GM19372 (cell line): Measurements from ENCODE around the gene HSD3B7.
"Not testable (repeated sequence)": the region's sequence is repeated elsewhere in the genome, so short reads cannot be mapped to it uniquely, and the experiment has no call there.

Experiments used
- ATAC-seq: cut with Tn5 transposase; IDR thresholded peaks from one replicate; pipeline ENCODE4 v1.9.1; 2021; ENCODE audit warnings: mild to moderate bottlenecking, low read depth, moderate library complexity; ENCODE audit not compliant: unreplicated experiment

HSD3B7 gene

GRCh38 chr16:31017756-31018155, 32.7 kb downstream of the HSD3B7 start:
- not testable (repeated sequence) for ATAC-seq

GRCh38 chr16:31020536-31020935, 35.5 kb downstream of the HSD3B7 start:
- ATAC-seq, result no peak

- ATAC-seq, result no peak
These were observed 37.7 kb downstream of the HSD3B7 start for GRCh38 chr16:31022544-31023251.

GRCh38 chr16:31023252-31023602, 38.2 kb downstream of the HSD3B7 start:
- no peak for ATAC-seq

- no peak for ATAC-seq
These were observed 38.7 kb downstream of the HSD3B7 start for GRCh38 chr16:31023627-31024226.

- ATAC-seq, result no peak
These were observed 40.3 kb downstream of the HSD3B7 start for GRCh38 chr16:31025339-31025738.

GRCh38 chr16:31029272-31029671, 44.3 kb downstream of the HSD3B7 start:
- no peak for ATAC-seq

GRCh38 chr16:31031276-31031675, 46.3 kb downstream of the HSD3B7 start:
- ATAC-seq, result no peak

- peak; percentile 79 for ATAC-seq
These were observed 48.0 kb downstream of the HSD3B7 start, which contains the start of gene STX4 for GRCh38 chr16:31032736-31033708. Gene STX4, plus strand, starts transcription at chr16:31033558. Its CDS starts 248 bp downstream, at chr16:31033806.

- ATAC-seq, result peak; percentile 33
These were observed 48.9 kb downstream of the HSD3B7 start for GRCh38 chr16:31033709-31034492.

GRCh38 chr16:31036691-31037090, 51.7 kb downstream of the HSD3B7 start:
- no peak for ATAC-seq
